Activated T-helper 17 cell treated with anti-CD3 and anti-CD28 coated beads, Interleukin-2, amount 50 U/mL, for 72 hours (primary cell): ENCODE measurements around the gene RAB4B. TPM values are rescaled to one million over a fixed set of nuclear protein-coding genes. Genes with fewer than 3 reads are reported as not detected.
A peak's percentile ranks its signal among the peaks of the same experiment; 100 is the strongest.
"Not testable (repeated sequence)": the region's sequence is repeated elsewhere in the genome, so short reads cannot be mapped to it uniquely, and the experiment has no call there.

ENCODE experiments used
- ATAC-seq: fragments of 150-1000 bp; cut with Tn5 transposase; replicated peaks from 2 replicates; pipeline ENCODE4 v1.10.0; 2021; ENCODE audit warnings: mild to moderate bottlenecking, moderate library complexity
- H3K27ac Mint-ChIP-seq: one replicate; pipeline ENCODE4 v1.8.0; 2022; ENCODE audit warnings: mixed read lengths
- H3K27me3 Mint-ChIP-seq: one replicate; pipeline ENCODE4 v1.8.0; 2022; ENCODE audit warnings: mixed read lengths
- H3K36me3 Mint-ChIP-seq: one replicate; pipeline ENCODE4 v1.8.0; 2022; ENCODE audit warnings: low read depth, mild to moderate bottlenecking, mixed read lengths
- H3K4me1 Mint-ChIP-seq: one replicate; pipeline ENCODE4 v1.8.0; 2022; ENCODE audit warnings: mixed read lengths
- H3K4me3 Mint-ChIP-seq: one replicate; pipeline ENCODE4 v1.8.0; 2022; ENCODE audit warnings: mild to moderate bottlenecking, mixed read lengths
- H3K9me3 Mint-ChIP-seq: one replicate; pipeline ENCODE4 v1.8.0; 2022; ENCODE audit warnings: mixed read lengths
- total RNA-seq, 2 donors: library from RNA; stranded (reverse); gene quantifications; one replicate each; pipeline ENCODE4 v1.2.3, GENCODE V29; 2022

RAB4B gene
- total RNA-seq, 2 donors from 2014 or later, result 29.0 to 31.3 TPM

- peak overlapping the region; percentile 66 for H3K27ac Mint-ChIP-seq
- H3K27me3 Mint-ChIP-seq, result no peaks in the 10 kb centered on the region
- peaks cover 40% of the 10 kb centered on the region for H3K4me1 Mint-ChIP-seq
- no peak for ATAC-seq
- H3K4me3 Mint-ChIP-seq, result no peak overlapping the region
- H3K36me3 Mint-ChIP-seq, result peaks cover 99% of the 10 kb centered on the region
- H3K9me3 Mint-ChIP-seq, result no peaks in the 10 kb centered on the region
These were observed 15.1 kb upstream of the RAB4B start for GRCh38 chr19:40762754-40763470.

GRCh38 chr19:40763526-40763925 is 14.5 kb upstream of the RAB4B start:
- no peak for ATAC-seq
- Mint-ChIP-seq H3K36me3 (peaks cover 95% of the 10 kb centered on the region), H3K27me3 (no peaks in the 10 kb centered on the region), H3K4me1 (peaks cover 40% of the 10 kb centered on the region), H3K9me3 (no peaks in the 10 kb centered on the region), H3K4me3 (no peak overlapping the region), H3K27ac (peak overlapping the region; percentile 66)

- ATAC-seq, result peak; percentile 31
- Mint-ChIP-seq H3K9me3 (no peaks in the 10 kb centered on the region), H3K4me3 (no peak overlapping the region), H3K27me3 (no peaks in the 10 kb centered on the region), H3K4me1 (peaks cover 40% of the 10 kb centered on the region), H3K27ac (peak overlapping the region; percentile 66), H3K36me3 (peaks cover 95% of the 10 kb centered on the region)
These were observed 14.1 kb upstream of the RAB4B start for GRCh38 chr19:40763963-40764362.

- H3K9me3 Mint-ChIP-seq, ATAC-seq, H3K4me3 Mint-ChIP-seq, H3K27me3 Mint-ChIP-seq, H3K27ac Mint-ChIP-seq: not testable (repeated sequence)
- Mint-ChIP-seq H3K36me3 (peaks cover 88% of the 10 kb centered on the region), H3K4me1 (peaks cover 31% of the 10 kb centered on the region)
These were observed 11.7 kb upstream of the RAB4B start for GRCh38 chr19:40766385-40766784.

- peak; percentile 19 for ATAC-seq
- Mint-ChIP-seq H3K9me3 (peaks cover 4% of the 10 kb centered on the region), H3K4me1 (peaks cover 12% of the 10 kb centered on the region), H3K27ac (peak overlapping the region; percentile 22), H3K4me3 (no peak overlapping the region), H3K36me3 (peaks cover 63% of the 10 kb centered on the region), H3K27me3 (no peaks in the 10 kb centered on the region)
These were observed 9.2 kb upstream of the RAB4B start for GRCh38 chr19:40768869-40769268.

- H3K4me3 Mint-ChIP-seq, H3K9me3 Mint-ChIP-seq, H3K4me1 Mint-ChIP-seq, H3K27ac Mint-ChIP-seq, H3K27me3 Mint-ChIP-seq: not testable (repeated sequence)
- peaks cover 39% of the 10 kb centered on the region for H3K36me3 Mint-ChIP-seq
- ATAC-seq, result peak; percentile 18
These were observed 6.8 kb upstream of the RAB4B start for GRCh38 chr19:40771101-40771862.

- H3K4me3 Mint-ChIP-seq, result no peak within 1 kb of the TSS
- H3K27ac Mint-ChIP-seq, result no peak within 1 kb of the TSS
- peaks cover 22% of the 10 kb centered on the region for H3K4me1 Mint-ChIP-seq
- H3K36me3 Mint-ChIP-seq, result peaks cover 29% of the 10 kb centered on the region
- H3K27me3 Mint-ChIP-seq, result no peaks in the 10 kb centered on the region
- H3K9me3 Mint-ChIP-seq, result peaks cover 4% of the 10 kb centered on the region
- no peak for ATAC-seq
These were observed 3.0 kb upstream of the RAB4B start, which contains the start of gene MIA for GRCh38 chr19:40774916-40775631. Gene MIA, plus strand, starts transcription at chr19:40775521. Its CDS starts 22 bp downstream, at chr19:40775543.

GRCh38 chr19:40775632-40776022 is 2.4 kb upstream of the RAB4B start:
- Mint-ChIP-seq H3K4me1 (peaks cover 27% of the 10 kb centered on the region), H3K27me3 (no peaks in the 10 kb centered on the region), H3K4me3 (no peak overlapping the region), H3K9me3 (peaks cover 4% of the 10 kb centered on the region), H3K36me3 (peaks cover 31% of the 10 kb centered on the region), H3K27ac (no peak overlapping the region)
- ATAC-seq, result no peak

- Mint-ChIP-seq H3K9me3 (no peaks in the 10 kb centered on the region), H3K4me1 (peaks cover 25% of the 10 kb centered on the region), H3K27me3 (no peaks in the 10 kb centered on the region), H3K4me3 (peak overlapping the region; percentile 92), H3K36me3 (peaks cover 32% of the 10 kb centered on the region), H3K27ac (no peak overlapping the region)
- no peak for ATAC-seq
These were observed 1.7 kb upstream of the RAB4B start for GRCh38 chr19:40776364-40776763.

- Mint-ChIP-seq H3K27me3 (no peaks in the 10 kb centered on the region), H3K27ac (peak overlapping the region; percentile 91), H3K4me3 (peak overlapping the region; percentile 92), H3K9me3 (no peaks in the 10 kb centered on the region), H3K36me3 (peaks cover 40% of the 10 kb centered on the region), H3K4me1 (peaks cover 25% of the 10 kb centered on the region)
- ATAC-seq, result peak; percentile 66
These were observed 959 bp upstream of the RAB4B start for GRCh38 chr19:40776932-40777644.

GRCh38 chr19:40777645-40777936 is 456 bp upstream of the RAB4B start:
- no peak for ATAC-seq

GRCh38 chr19:40778706-40779284 is 748 bp downstream of the RAB4B start:
- peak overlapping the region; percentile 92 for H3K4me3 Mint-ChIP-seq
- H3K27ac Mint-ChIP-seq, result peak overlapping the region; percentile 91
- H3K36me3 Mint-ChIP-seq, result peaks cover 51% of the 10 kb centered on the region
- no peaks in the 10 kb centered on the region for H3K27me3 Mint-ChIP-seq
- H3K9me3 Mint-ChIP-seq, result no peaks in the 10 kb centered on the region
- no peak for ATAC-seq
- H3K4me1 Mint-ChIP-seq, result peaks cover 30% of the 10 kb centered on the region

More at GRCh38 chr19:40777645-40777936, 456 bp upstream of the RAB4B start:
- Mint-ChIP-seq H3K9me3 (no peaks in the 10 kb centered on the region), H3K4me1 (peaks cover 25% of the 10 kb centered on the region), H3K27me3 (no peaks in the 10 kb centered on the region), H3K4me3 (peak overlapping the region; percentile 92), H3K36me3 (peaks cover 44% of the 10 kb centered on the region), H3K27ac (peak overlapping the region; percentile 91)

- H3K4me3 Mint-ChIP-seq, result peak overlapping the region; percentile 92
- H3K36me3 Mint-ChIP-seq, result peaks cover 61% of the 10 kb centered on the region
- no peaks in the 10 kb centered on the region for H3K27me3 Mint-ChIP-seq
- no peak for ATAC-seq
- peak overlapping the region; percentile 85 for H3K27ac Mint-ChIP-seq
- H3K9me3 Mint-ChIP-seq, result no peaks in the 10 kb centered on the region
- H3K4me1 Mint-ChIP-seq, result peaks cover 32% of the 10 kb centered on the region
These were observed 2.5 kb downstream of the RAB4B start for GRCh38 chr19:40780582-40780981.

GRCh38 chr19:40781140-40781539 is 3.1 kb downstream of the RAB4B start:
- Mint-ChIP-seq H3K27me3 (no peaks in the 10 kb centered on the region), H3K4me1 (peaks cover 35% of the 10 kb centered on the region), H3K9me3 (no peaks in the 10 kb centered on the region), H3K36me3 (peaks cover 63% of the 10 kb centered on the region), H3K27ac (peak overlapping the region; percentile 85), H3K4me3 (no peak overlapping the region)
- no peak for ATAC-seq
